ENCODE results near the gene TMEM52. TPM values are rescaled to one million over a fixed set of nuclear protein-coding genes. Genes with fewer than 3 reads are reported as not detected.

Gene TMEM52
- total and polyA plus RNA-seq, 2 of the 13 experiments (the other 11 are each of a cell fraction or from before 2014, with no cell fraction given), result 13.2 to 18.7 TPM

DNA sequence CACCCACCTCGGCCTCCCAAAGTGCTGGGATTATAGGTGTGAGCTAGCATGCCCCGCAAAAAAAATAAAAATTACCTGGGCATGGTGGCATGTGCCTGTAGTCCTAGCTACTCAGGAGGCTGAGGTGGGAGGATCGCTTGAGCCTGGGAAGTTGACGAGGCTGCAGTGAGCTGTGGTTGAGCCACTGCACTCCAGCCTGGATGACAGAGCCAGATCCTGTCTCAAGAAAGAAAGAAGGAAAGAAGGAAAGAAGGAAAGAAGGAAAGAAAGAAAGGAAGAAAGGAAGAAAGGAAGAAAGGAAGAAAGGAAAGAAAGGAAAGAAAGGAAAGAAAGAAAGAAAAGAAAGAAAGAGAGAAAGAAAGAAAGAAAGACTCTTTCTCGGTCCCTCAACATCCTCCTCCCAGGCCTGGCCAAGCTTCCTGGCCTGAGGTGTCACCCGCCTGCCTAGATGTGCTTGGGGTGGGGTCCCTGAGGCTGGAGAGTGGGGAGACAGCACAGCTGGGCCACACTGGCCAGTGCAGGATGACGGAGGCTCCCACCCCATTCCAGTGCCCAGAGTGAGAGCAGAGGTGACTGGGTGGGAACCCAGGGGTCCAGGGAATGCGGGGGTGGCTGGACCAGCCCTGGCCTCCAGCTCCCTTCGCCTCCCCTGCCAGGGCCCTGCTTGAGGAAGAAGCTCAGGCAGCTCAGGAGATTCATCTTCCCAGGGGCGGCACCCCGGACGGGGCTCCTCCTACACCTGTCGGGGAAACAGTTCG is 18.0 kb downstream of the TMEM52 start (continued):
- TF ChIP-seq ZNF710 (CRISPR knock-in tag; IDR thresholded peaks at IDR 0.05; ENCODE audit: borderline replicate concordance), result 0 out of 2 replicates have a peak, but pooled peaks have one; percentile 22

GRCh38 chr1:1899967-1900327 is 19.1 kb downstream of the TMEM52 start:
- Histone ChIP-seq H3K27ac (ENCODE audit: extremely low read length, insufficient read depth, low read length) (no peak overlapping the region), H3K27me3 (ENCODE audit: control insufficient read depth in 1 of 2, insufficient read depth in 2 of 2, low read length in 2 of 2) (no peaks in the 10 kb centered on the region; a peak in 1 of 5 replicates), H3K4me3 (replicated peaks in 1 of 3; ENCODE audit: insufficient read depth in 1 of 3, low read depth in 2 of 3, low read length in 3 of 3) (peak overlapping the region in 1 of 3 experiments; percentile 50; a peak in 1 of 6 replicates), H3K9me3 (ENCODE audit: low read length) (no peaks in the 10 kb centered on the region), H3K79me2 (ENCODE audit: insufficient read depth, low read length) (no peaks in the 10 kb centered on the region), H3K36me3 (replicated peaks in 1 of 2; ENCODE audit: control insufficient read depth in 1 of 2, insufficient read depth in 2 of 2, low read length in 2 of 2) (no peaks in the 10 kb centered on the region), H2AFZ (ENCODE audit: low read length) (no peak overlapping the region), H4K20me1 (ENCODE audit: insufficient read depth, low read length) (no peaks in the 10 kb centered on the region), H3K9ac (ENCODE audit: insufficient read depth, low read depth, low read length) (no peak overlapping the region), H3K4me2 (ENCODE audit: low read depth, low read length) (peak overlapping the region; percentile 73), H3K4me1 (ENCODE audit: insufficient read depth, low read length) (peaks cover 61% of the 10 kb centered on the region)
- intact Hi-C loops (cut with micrococcal nuclease; ENCODE audit: unreplicated experiment) (loop anchor here (10.0 kb wide), 1 partner anchor 45 kb away; no protein-coding TSS in a partner anchor), in situ Hi-C loops (cut with HindIII; ENCODE audit: extremely low pct_ligation_motif_present, low pct_unique_long_range_greater_than_20kb) (loop anchor here (10.0 kb wide), 1 partner anchor 115 kb away; no protein-coding TSS in a partner anchor)
- TF ChIP-seq FOXO4 (CRISPR knock-in tag; conservative IDR thresholded peaks at IDR 0.05) (0 out of 2 replicates have a peak, but pooled peaks have one; percentile 40), SATB2 (CRISPR knock-in tag; IDR thresholded peaks at IDR 0.05) (no peak), ZSCAN30 (CRISPR knock-in tag; IDR thresholded peaks at IDR 0.05) (no peak), PCBP1 (IDR thresholded peaks at IDR 0.05; ENCODE audit: borderline replicate concordance, low read depth, low read length) (0 out of 2 replicates have a peak, but pooled peaks have one; percentile 8), ZNF337 (CRISPR knock-in tag; IDR thresholded peaks at IDR 0.05; ENCODE audit: borderline replicate concordance, low read depth) (no peak), ZNF780A (CRISPR knock-in tag; IDR thresholded peaks at IDR 0.05) (no peak), NFIC (IDR thresholded peaks at IDR 0.05; ENCODE audit: low read length) (no peak), TP53 (CRISPR knock-in tag; conservative IDR thresholded peaks at IDR 0.05) (no peak), KDM6A (CRISPR knock-in tag; IDR thresholded peaks at IDR 0.05; ENCODE audit: low read depth) (no peak)
- TF ChIP-seq, protein P1, sequence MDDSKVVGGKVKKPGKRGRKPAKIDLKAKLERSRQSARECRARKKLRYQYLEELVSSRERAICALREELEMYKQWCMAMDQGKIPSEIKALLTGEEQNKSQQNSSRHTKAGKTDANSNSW (CRISPR knock-in tag; IDR thresholded peaks at IDR 0.05; ENCODE audit: borderline replicate concordance), result no peak
- TF ChIP-seq, protein P2, sequence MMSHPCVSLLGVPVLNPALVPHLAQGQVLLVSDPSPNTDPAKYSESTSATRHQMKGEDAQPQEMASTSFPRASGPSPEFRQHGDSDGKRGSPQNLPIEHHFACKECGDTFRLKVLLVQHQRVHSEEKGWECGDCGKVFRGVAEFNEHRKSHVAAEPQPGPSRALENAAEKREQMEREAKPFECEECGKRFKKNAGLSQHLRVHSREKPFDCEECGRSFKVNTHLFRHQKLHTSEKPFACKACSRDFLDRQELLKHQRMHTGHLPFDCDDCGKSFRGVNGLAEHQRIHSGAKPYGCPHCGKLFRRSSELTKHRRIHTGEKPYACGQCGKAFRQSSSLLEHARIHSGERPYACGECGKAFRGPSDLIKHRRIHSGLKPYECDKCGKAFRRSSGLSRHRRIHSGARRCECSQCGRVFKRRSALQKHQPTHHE (CRISPR knock-in tag; IDR thresholded peaks at IDR 0.05; ENCODE audit: borderline replicate concordance), result no peak
- DNase-seq (ENCODE audit: low spot score) (no peak), ATAC-seq (no peak), FAIRE-seq (no peak)
- CTCF ChIA-PET (ENCODE audit: low intra/inter-chr PET ratio, low total read pairs), result interaction anchor here (1.3 kb wide), 1 partner anchor 9 kb away, joined by 3 read pairs; no protein-coding TSS in a partner anchor
- BruUV-seq (replicated peaks), result no TSS peak
- POLR2A ChIA-PET, result interaction anchor here (1.7 to 2.5 kb wide), 2 partner anchors 8 kb away, joined by 5 to 11 read pairs; no protein-coding TSS in a partner anchor
- WGBS (ENCODE audit: low lambda C conversion rate), result 74% methylated on average over 9 of the region's 9 CpGs
